HG02943 (cell line): ENCODE results near the gene XPOT.

Experiments used
- ATAC-seq: cut with Tn5 transposase; IDR thresholded peaks from one replicate; pipeline ENCODE4 v1.9.1; 2021; ENCODE audit warnings: mild to moderate bottlenecking, low read depth, moderate library complexity; ENCODE audit not compliant: unreplicated experiment

XPOT gene

GRCh38 chr12:64459394-64459891, 55.3 kb downstream of the XPOT start:
- ATAC-seq = peak; percentile 52

- no peak for ATAC-seq
Measured at GRCh38 chr12:64461634-64462414, 57.6 kb downstream of the XPOT start.

- no peak for ATAC-seq
Measured at GRCh38 chr12:64466178-64466577, 62.0 kb downstream of the XPOT start.

- ATAC-seq = no peak
Measured at GRCh38 chr12:64468966-64469365, 64.8 kb downstream of the XPOT start.

GRCh38 chr12:64469455-64470142, 65.4 kb downstream of the XPOT start:
- ATAC-seq = no peak

- no peak for ATAC-seq
Measured at GRCh38 chr12:64470495-64470894, 66.3 kb downstream of the XPOT start.

- ATAC-seq = no peak
Measured at GRCh38 chr12:64473176-64473575, 69.0 kb downstream of the XPOT start.

- ATAC-seq = no peak
Measured at GRCh38 chr12:64475518-64475917, 71.3 kb downstream of the XPOT start.

- no peak for ATAC-seq
Measured at GRCh38 chr12:64476844-64477243, 72.7 kb downstream of the XPOT start.

- ATAC-seq = no peak
Measured at GRCh38 chr12:64478661-64479060, 74.5 kb downstream of the XPOT start.

- no peak for ATAC-seq
Measured at GRCh38 chr12:64480148-64480547, 76.0 kb downstream of the XPOT start.

GRCh38 chr12:64486657-64487056, 82.5 kb downstream of the XPOT start:
- no peak for ATAC-seq

- no peak for ATAC-seq
Measured at GRCh38 chr12:64491718-64492117, 87.5 kb downstream of the XPOT start.

- no peak for ATAC-seq
Measured at GRCh38 chr12:64493513-64493912, 89.3 kb downstream of the XPOT start.

- ATAC-seq = no peak
Measured at GRCh38 chr12:64494998-64495729, 91.0 kb downstream of the XPOT start.

GRCh38 chr12:64496839-64497400, 92.7 kb downstream of the XPOT start:
- no peak for ATAC-seq

GRCh38 chr12:64497484-64497883, 93.3 kb downstream of the XPOT start:
- no peak for ATAC-seq

GRCh38 chr12:64497903-64498302, 93.7 kb downstream of the XPOT start:
- ATAC-seq = no peak

- no peak for ATAC-seq
Measured at GRCh38 chr12:64500394-64500793, 96.2 kb downstream of the XPOT start.
